ENCODE results near the gene TRIM44. TPM values are rescaled to one million over a fixed set of nuclear protein-coding genes. Genes with fewer than 3 reads are reported as not detected.
"Not testable (repeated sequence)": the region's sequence is repeated elsewhere in the genome, so short reads cannot be mapped to it uniquely, and the experiment has no call there.

TRIM44 gene
- polyA plus RNA-seq, 1 donor: 40.5 TPM

- H3K4me3 ChIP-seq (ENCODE audit: low read length): no peak overlapping the region
- peak overlapping the region; percentile 79 for H3K27ac ChIP-seq (ENCODE audit: low read length)
- no peaks in the 10 kb centered on the region for H3K9me3 ChIP-seq (ENCODE audit: control insufficient read depth, low read depth, low read length)
- no peaks in the 10 kb centered on the region for H3K27me3 ChIP-seq (ENCODE audit: control insufficient read depth, insufficient read depth, low read length)
- 89% methylated on average over 3 of the region's 4 CpGs for WGBS (ENCODE audit: insufficient coverage, low lambda C conversion rate)
- no peaks in the 10 kb centered on the region for H3K36me3 ChIP-seq (ENCODE audit: control insufficient read depth, insufficient read depth, low read length)
- no peak for DNase-seq
- H3K4me1 ChIP-seq (ENCODE audit: control insufficient read depth, insufficient read depth, low read length): peaks cover 42% of the 10 kb centered on the region
Observed at GRCh38 chr11:35750981-35751663, 88.5 kb downstream of the TRIM44 start.

GRCh38 chr11:35751664-35752061 is 89.1 kb downstream of the TRIM44 start:
- peak; percentile 27 to 70 for DNase-seq
- H3K4me3 ChIP-seq (ENCODE audit: low read length): no peak overlapping the region
- no CpG with 5 or more reads among the region's 1 CpG for WGBS (ENCODE audit: insufficient coverage, low lambda C conversion rate)
- H3K27me3 ChIP-seq (ENCODE audit: control insufficient read depth, insufficient read depth, low read length): no peaks in the 10 kb centered on the region
- H3K27ac ChIP-seq (ENCODE audit: low read length): peak overlapping the region; percentile 79
- no peaks in the 10 kb centered on the region for H3K36me3 ChIP-seq (ENCODE audit: control insufficient read depth, insufficient read depth, low read length)
- H3K4me1 ChIP-seq (ENCODE audit: control insufficient read depth, insufficient read depth, low read length): peaks cover 39% of the 10 kb centered on the region
- no peaks in the 10 kb centered on the region for H3K9me3 ChIP-seq (ENCODE audit: control insufficient read depth, low read depth, low read length)

- Histone ChIP-seq H3K36me3 (ENCODE audit: control insufficient read depth, insufficient read depth, low read length) (no peaks in the 10 kb centered on the region), H3K4me3 (ENCODE audit: low read length) (no peak overlapping the region), H3K9me3 (ENCODE audit: control insufficient read depth, low read depth, low read length) (no peaks in the 10 kb centered on the region), H3K27ac (ENCODE audit: low read length) (peak overlapping the region; percentile 79), H3K4me1 (ENCODE audit: control insufficient read depth, insufficient read depth, low read length) (peaks cover 35% of the 10 kb centered on the region), H3K27me3 (ENCODE audit: control insufficient read depth, insufficient read depth, low read length) (no peaks in the 10 kb centered on the region)
- WGBS (ENCODE audit: insufficient coverage, low lambda C conversion rate): 88% methylated on average over 2 of the region's 3 CpGs
- DNase-seq: no peak
Observed at GRCh38 chr11:35752115-35752514, 89.5 kb downstream of the TRIM44 start.

- not testable (repeated sequence) for H3K9me3 ChIP-seq (ENCODE audit: control insufficient read depth, low read depth, low read length); DNase-seq
- no CpG with 5 or more reads among the region's 6 CpGs for WGBS (ENCODE audit: insufficient coverage, low lambda C conversion rate)
Observed at GRCh38 chr11:35753573-35753972, 91.0 kb downstream of the TRIM44 start.

GRCh38 chr11:35759951-35760350 is 97.4 kb downstream of the TRIM44 start:
- not testable (repeated sequence) for H3K27me3 ChIP-seq (ENCODE audit: control insufficient read depth, insufficient read depth, low read length); H3K9me3 ChIP-seq (ENCODE audit: control insufficient read depth, low read depth, low read length); H3K36me3 ChIP-seq (ENCODE audit: control insufficient read depth, insufficient read depth, low read length); H3K27ac ChIP-seq (ENCODE audit: low read length); H3K4me1 ChIP-seq (ENCODE audit: control insufficient read depth, insufficient read depth, low read length); H3K4me3 ChIP-seq (ENCODE audit: low read length); DNase-seq
- WGBS (ENCODE audit: insufficient coverage, low lambda C conversion rate): no CpG with 5 or more reads among the region's 8 CpGs

More at GRCh38 chr11:35753573-35753972, 91.0 kb downstream of the TRIM44 start:
- peaks cover 27% of the 10 kb centered on the region for H3K4me1 ChIP-seq (ENCODE audit: control insufficient read depth, insufficient read depth, low read length)
- H3K4me3 ChIP-seq (ENCODE audit: low read length); H3K36me3 ChIP-seq (ENCODE audit: control insufficient read depth, insufficient read depth, low read length); H3K27ac ChIP-seq (ENCODE audit: low read length); H3K27me3 ChIP-seq (ENCODE audit: control insufficient read depth, insufficient read depth, low read length): not testable (repeated sequence)

GRCh38 chr11:35761899-35762298 is 99.3 kb downstream of the TRIM44 start:
- no peaks in the 10 kb centered on the region for H3K4me1 ChIP-seq (ENCODE audit: control insufficient read depth, insufficient read depth, low read length)
- H3K27ac ChIP-seq (ENCODE audit: low read length): no peak overlapping the region
- no peaks in the 10 kb centered on the region for H3K27me3 ChIP-seq (ENCODE audit: control insufficient read depth, insufficient read depth, low read length)
- H3K9me3 ChIP-seq (ENCODE audit: control insufficient read depth, low read depth, low read length): no peaks in the 10 kb centered on the region
- WGBS (ENCODE audit: insufficient coverage, low lambda C conversion rate): no CpG with 5 or more reads among the region's 1 CpG
- DNase-seq: no peak
- H3K4me3 ChIP-seq (ENCODE audit: low read length): no peak overlapping the region
- no peaks in the 10 kb centered on the region for H3K36me3 ChIP-seq (ENCODE audit: control insufficient read depth, insufficient read depth, low read length)

- Histone ChIP-seq H3K27me3 (ENCODE audit: control insufficient read depth, insufficient read depth, low read length) (no peaks in the 10 kb centered on the region), H3K27ac (ENCODE audit: low read length) (no peak overlapping the region), H3K4me1 (ENCODE audit: control insufficient read depth, insufficient read depth, low read length) (no peaks in the 10 kb centered on the region), H3K4me3 (ENCODE audit: low read length) (no peak overlapping the region), H3K36me3 (ENCODE audit: control insufficient read depth, insufficient read depth, low read length) (no peaks in the 10 kb centered on the region), H3K9me3 (ENCODE audit: control insufficient read depth, low read depth, low read length) (no peaks in the 10 kb centered on the region)
- WGBS (ENCODE audit: insufficient coverage, low lambda C conversion rate): no CpG with 5 or more reads among the region's 1 CpG
- no peak for DNase-seq
Observed at GRCh38 chr11:35763301-35763700, 100.7 kb downstream of the TRIM44 start.

- no peaks in the 10 kb centered on the region for H3K27me3 ChIP-seq (ENCODE audit: control insufficient read depth, insufficient read depth, low read length)
- no peaks in the 10 kb centered on the region for H3K4me1 ChIP-seq (ENCODE audit: control insufficient read depth, insufficient read depth, low read length)
- DNase-seq: no peak
- H3K36me3 ChIP-seq (ENCODE audit: control insufficient read depth, insufficient read depth, low read length): no peaks in the 10 kb centered on the region
- H3K27ac ChIP-seq (ENCODE audit: low read length): no peak overlapping the region
- 100% methylated on average over 1 of the region's 4 CpGs for WGBS (ENCODE audit: insufficient coverage, low lambda C conversion rate)
- no peak overlapping the region for H3K4me3 ChIP-seq (ENCODE audit: low read length)
- H3K9me3 ChIP-seq (ENCODE audit: control insufficient read depth, low read depth, low read length): no peaks in the 10 kb centered on the region
Observed at GRCh38 chr11:35763765-35764164, 101.2 kb downstream of the TRIM44 start.

GRCh38 chr11:35764417-35764816 is 101.8 kb downstream of the TRIM44 start:
- Histone ChIP-seq H3K4me1 (ENCODE audit: control insufficient read depth, insufficient read depth, low read length) (no peaks in the 10 kb centered on the region), H3K9me3 (ENCODE audit: control insufficient read depth, low read depth, low read length) (no peaks in the 10 kb centered on the region), H3K27ac (ENCODE audit: low read length) (no peak overlapping the region), H3K27me3 (ENCODE audit: control insufficient read depth, insufficient read depth, low read length) (no peaks in the 10 kb centered on the region), H3K36me3 (ENCODE audit: control insufficient read depth, insufficient read depth, low read length) (no peaks in the 10 kb centered on the region), H3K4me3 (ENCODE audit: low read length) (no peak overlapping the region)
- 10% methylated on average over 2 of the region's 6 CpGs for WGBS (ENCODE audit: insufficient coverage, low lambda C conversion rate)
- DNase-seq: peak in 1 of 2 donors; percentile 52

- H3K4me1 ChIP-seq (ENCODE audit: control insufficient read depth, insufficient read depth, low read length): no peaks in the 10 kb centered on the region
- WGBS (ENCODE audit: insufficient coverage, low lambda C conversion rate): no CpG with 5 or more reads among the region's 1 CpG
- H3K4me3 ChIP-seq (ENCODE audit: low read length): no peak overlapping the region
- no peaks in the 10 kb centered on the region for H3K9me3 ChIP-seq (ENCODE audit: control insufficient read depth, low read depth, low read length)
- no peak for DNase-seq
- H3K27ac ChIP-seq (ENCODE audit: low read length): no peak overlapping the region
- no peaks in the 10 kb centered on the region for H3K27me3 ChIP-seq (ENCODE audit: control insufficient read depth, insufficient read depth, low read length)
- H3K36me3 ChIP-seq (ENCODE audit: control insufficient read depth, insufficient read depth, low read length): no peaks in the 10 kb centered on the region
Observed at GRCh38 chr11:35765211-35765610, 102.6 kb downstream of the TRIM44 start.

GRCh38 chr11:35766651-35767050 is 104.1 kb downstream of the TRIM44 start:
- Histone ChIP-seq H3K36me3 (ENCODE audit: control insufficient read depth, insufficient read depth, low read length) (peaks cover 2% of the 10 kb centered on the region), H3K4me1 (ENCODE audit: control insufficient read depth, insufficient read depth, low read length) (no peaks in the 10 kb centered on the region), H3K9me3 (ENCODE audit: control insufficient read depth, low read depth, low read length) (no peaks in the 10 kb centered on the region), H3K4me3 (ENCODE audit: low read length) (no peak overlapping the region), H3K27me3 (ENCODE audit: control insufficient read depth, insufficient read depth, low read length) (no peaks in the 10 kb centered on the region), H3K27ac (ENCODE audit: low read length) (no peak overlapping the region)
- no peak for DNase-seq
- 100% methylated on average over 1 of the region's 4 CpGs for WGBS (ENCODE audit: insufficient coverage, low lambda C conversion rate)

Data from large intestine (tissue), 3 donors.